Caco-2 (cell line): ENCODE measurements around the gene HDGFL2. TPM values are rescaled to one million over a fixed set of nuclear protein-coding genes. Genes with fewer than 3 reads are reported as not detected.
"Not testable (repeated sequence)": the region's sequence is repeated elsewhere in the genome, so short reads cannot be mapped to it uniquely, and the experiment has no call there.

ENCODE experiments used
- BruUV-seq: library from RNA; stranded (reverse); fragments of 400-500 nt; replicated peaks from 2 replicates; lab custom pipeline; 2021; lab: Mats Ljungman, UMichigan
- CTCF ChIA-PET: fragments of 300-600 bp; sonication (Branson Sonifier 250); formaldehyde crosslinking; loops from one replicate; lab custom pipeline; 2022; ENCODE audit warnings: antibody characterized with exemption; lab: Charles Lee
- POLR2A ChIA-PET: fragments of 300-600 bp; sonication (Branson Sonifier 250); formaldehyde crosslinking; loops from one replicate; lab custom pipeline; 2022; ENCODE audit warnings: antibody characterized with exemption; lab: Charles Lee
- DNase-seq, 2 experiments: peaks; one replicate each; pipeline versions ENCODE4 v3.0.0 to v3.0.0-alpha.2; 2020 to 2022
- H3K27me3 ChIP-seq: replicated peaks from 2 replicates; pipeline ENCODE4 v1.6.0; 2011; ENCODE audit warnings: low read length; ENCODE audit not compliant: control insufficient read depth, insufficient read depth
- H3K36me3 ChIP-seq: 2 replicates; pipeline ENCODE4 v1.5.1; 2011; ENCODE audit warnings: low read length; ENCODE audit not compliant: control insufficient read depth, insufficient read depth
- H3K4me1 ChIP-seq: fragments of 250-450 bp; sonication (Bioruptor Pico); 2 replicates; pipeline ENCODE4 v1.5.1; 2020; ENCODE audit warnings: mild to moderate bottlenecking
- H3K4me3 ChIP-seq: 2 replicates; pipeline ENCODE4 v1.5.1; 2011; ENCODE audit warnings: low read depth, mild to moderate bottlenecking, control low read depth, low read length
- H3K9me3 ChIP-seq: fragments of 250-450 bp; sonication (Bioruptor Pico); 2 replicates; pipeline ENCODE4 v1.5.1; 2020; ENCODE audit warnings: mild to moderate bottlenecking, moderate library complexity
- H3K27ac Mint-ChIP-seq: one replicate; pipeline ENCODE4 v1.8.0; 2022; ENCODE audit warnings: mixed read lengths; ENCODE audit not compliant: unreplicated experiment
- H3K27me3 Mint-ChIP-seq: one replicate; pipeline ENCODE4 v1.8.0; 2022; ENCODE audit warnings: mixed read lengths; ENCODE audit not compliant: insufficient read depth, unreplicated experiment
- H3K36me3 Mint-ChIP-seq: one replicate; pipeline ENCODE4 v1.8.0; 2022; ENCODE audit warnings: mild to moderate bottlenecking, mixed read lengths; ENCODE audit not compliant: insufficient read depth, unreplicated experiment
- H3K4me1 Mint-ChIP-seq: one replicate; pipeline ENCODE4 v1.8.0; 2022; ENCODE audit warnings: low read depth, mixed read lengths; ENCODE audit not compliant: unreplicated experiment
- H3K4me3 Mint-ChIP-seq: one replicate; pipeline ENCODE4 v1.8.0; 2022; ENCODE audit warnings: mild to moderate bottlenecking, moderate library complexity, mixed read lengths; ENCODE audit not compliant: unreplicated experiment
- H3K9me3 Mint-ChIP-seq: one replicate; pipeline ENCODE4 v1.8.0; 2022; ENCODE audit warnings: mixed read lengths; ENCODE audit not compliant: unreplicated experiment
- intact Hi-C: fragments of 100-400 bp; cut with micrococcal nuclease; formaldehyde crosslinking; loops from one replicate; pipeline ENCODE4 v1.10.0; 2022; ENCODE audit not compliant: unreplicated experiment
- total RNA-seq: library from RNA; stranded (reverse); gene quantifications from 2 replicates; pipeline ENCODE4 v1.2.3, GENCODE V29; 2022
- TF ChIP-seq, protein P1 (sequence below), 2 experiments: fragments of 200-600 bp in 1 of 2; IDR thresholded peaks; 1 replicate in 1 of 2; 2 replicates in 1 of 2; pipeline versions ENCODE4 v1.5.1 to v1.8.0; 2011 to 2022; ENCODE audit warnings: antibody characterized with exemption in 1 of 2, control low read depth in 1 of 2, inconsistent platforms in 1 of 2, low read depth in 1 of 2, low read length in 1 of 2, mild to moderate bottlenecking in 1 of 2, moderate library complexity in 1 of 2; ENCODE audit not compliant: insufficient read depth in 1 of 2, severe bottlenecking in 1 of 2, unreplicated experiment in 1 of 2

The HDGFL2 gene
- total RNA-seq, 1 experiment from 2014 or later = 70.8 TPM

DNA sequence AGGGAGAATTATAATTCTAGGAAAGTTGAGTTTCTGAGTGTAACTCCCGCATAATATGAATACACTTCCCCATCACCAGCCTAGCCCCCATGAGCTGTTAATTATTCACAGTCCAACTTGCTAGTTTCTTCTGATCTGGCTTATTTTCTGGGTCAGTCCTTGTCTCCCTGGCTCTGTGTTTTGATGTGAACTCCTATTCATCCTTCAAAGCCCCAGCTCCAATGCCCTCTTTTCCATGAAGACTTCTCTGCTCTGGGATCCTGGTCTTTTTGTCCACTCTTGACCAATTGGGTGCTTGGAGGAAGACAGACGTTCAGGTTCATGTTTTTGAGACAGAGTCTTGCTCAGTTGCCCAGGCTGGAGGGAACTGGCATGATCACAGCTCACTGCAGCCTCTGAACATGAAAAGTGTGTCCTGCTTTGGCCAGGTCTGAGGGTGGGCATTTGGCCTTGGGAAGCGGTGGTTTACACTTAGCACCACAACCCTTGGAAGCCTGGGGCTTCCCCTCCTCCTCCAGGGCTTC is 67.1 kb downstream of the HDGFL2 start:
- Mint-ChIP-seq H3K27me3 (no peaks in the 10 kb centered on the region), H3K4me3 (no peak overlapping the region), H3K27ac (no peak overlapping the region), H3K4me1 (no peaks in the 10 kb centered on the region), H3K36me3 (no peaks in the 10 kb centered on the region), H3K9me3 (no peaks in the 10 kb centered on the region)
- no peak for DNase-seq
- H3K27me3 ChIP-seq = no peaks in the 10 kb centered on the region
- H3K36me3 ChIP-seq = no peaks in the 10 kb centered on the region
- H3K4me1 ChIP-seq = peaks cover 10% of the 10 kb centered on the region
- TF ChIP-seq, protein P1, sequence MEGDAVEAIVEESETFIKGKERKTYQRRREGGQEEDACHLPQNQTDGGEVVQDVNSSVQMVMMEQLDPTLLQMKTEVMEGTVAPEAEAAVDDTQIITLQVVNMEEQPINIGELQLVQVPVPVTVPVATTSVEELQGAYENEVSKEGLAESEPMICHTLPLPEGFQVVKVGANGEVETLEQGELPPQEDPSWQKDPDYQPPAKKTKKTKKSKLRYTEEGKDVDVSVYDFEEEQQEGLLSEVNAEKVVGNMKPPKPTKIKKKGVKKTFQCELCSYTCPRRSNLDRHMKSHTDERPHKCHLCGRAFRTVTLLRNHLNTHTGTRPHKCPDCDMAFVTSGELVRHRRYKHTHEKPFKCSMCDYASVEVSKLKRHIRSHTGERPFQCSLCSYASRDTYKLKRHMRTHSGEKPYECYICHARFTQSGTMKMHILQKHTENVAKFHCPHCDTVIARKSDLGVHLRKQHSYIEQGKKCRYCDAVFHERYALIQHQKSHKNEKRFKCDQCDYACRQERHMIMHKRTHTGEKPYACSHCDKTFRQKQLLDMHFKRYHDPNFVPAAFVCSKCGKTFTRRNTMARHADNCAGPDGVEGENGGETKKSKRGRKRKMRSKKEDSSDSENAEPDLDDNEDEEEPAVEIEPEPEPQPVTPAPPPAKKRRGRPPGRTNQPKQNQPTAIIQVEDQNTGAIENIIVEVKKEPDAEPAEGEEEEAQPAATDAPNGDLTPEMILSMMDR (IDR thresholded peaks at IDR 0.05; ENCODE audit: insufficient read depth in 1 of 2, low read depth in 1 of 2, low read length in 1 of 2, severe bottlenecking in 1 of 2, unreplicated experiment in 1 of 2) = no peak
- H3K9me3 ChIP-seq = no peaks in the 10 kb centered on the region
- intact Hi-C loops = no loop called here
- no peak overlapping the region for H3K4me3 ChIP-seq
- POLR2A ChIA-PET = no interaction called here
- no TSS peak for BruUV-seq
- CTCF ChIA-PET = interaction anchor here (0.6 kb wide), 1 partner anchor 243 kb away, joined by 5 read pairs; no protein-coding TSS in a partner anchor

DNA sequence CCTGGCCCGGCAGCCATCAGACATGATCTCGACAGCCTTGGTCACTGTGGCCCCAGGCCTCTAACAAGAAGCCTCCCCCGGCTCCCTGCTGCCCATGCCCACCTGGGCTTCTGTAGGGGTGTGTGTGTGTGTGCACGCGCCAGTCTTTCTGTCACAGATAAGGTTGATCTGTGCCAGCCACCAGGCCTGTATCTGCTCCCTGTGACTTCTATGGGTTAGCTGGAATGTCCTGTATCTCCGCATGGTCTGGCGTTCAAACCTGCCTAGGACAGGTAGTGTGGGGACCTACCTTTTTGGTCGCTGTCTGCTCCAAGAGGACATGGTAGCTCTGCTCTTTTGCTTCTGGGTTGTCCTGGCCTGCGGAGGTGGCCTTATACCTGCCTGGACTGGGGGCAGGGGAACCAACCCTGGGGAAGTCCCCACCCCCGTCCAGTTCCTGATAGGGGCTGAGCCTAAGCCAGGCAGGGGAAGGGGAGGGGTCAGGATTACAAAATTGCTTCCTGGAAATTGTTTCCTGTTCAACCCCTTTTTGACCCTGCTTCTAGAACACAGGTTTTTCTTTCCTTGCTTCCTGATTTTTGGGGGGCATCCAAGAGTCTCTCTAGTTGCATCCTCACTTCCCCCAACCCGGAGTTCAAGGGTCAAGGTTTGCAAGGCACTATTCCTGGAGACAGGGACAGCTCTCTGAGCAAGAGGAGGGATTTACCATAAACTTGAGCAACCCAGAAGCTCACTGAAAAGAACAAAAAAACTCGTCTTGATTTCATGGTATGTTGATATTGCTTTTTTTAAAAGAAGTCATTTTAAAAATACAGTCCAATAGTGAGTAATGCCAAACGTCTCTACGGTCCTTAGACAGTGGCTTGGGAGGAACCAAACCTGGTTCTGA is 67.8 kb downstream of the HDGFL2 start, which contains the start of gene LRG1:
TSS of gene LRG1 (minus strand) at position 344 of the 889 bp plus-strand sequence. CDS start at position 321, 23 bp downstream.
- no peak within 1 kb of the TSS for H3K4me3 ChIP-seq
- no peaks in the 10 kb centered on the region for H3K36me3 Mint-ChIP-seq
- peaks cover 10% of the 10 kb centered on the region for H3K4me1 ChIP-seq
- DNase-seq = peak in 1 of 2 experiments; percentile 39
- no peak within 1 kb of the TSS for H3K27ac Mint-ChIP-seq
- intact Hi-C loops = no loop called here
- no TSS peak for BruUV-seq
- no peaks in the 10 kb centered on the region for H3K9me3 Mint-ChIP-seq
- TF ChIP-seq, protein P1 (IDR thresholded peaks at IDR 0.05; ENCODE audit: insufficient read depth in 1 of 2, low read depth in 1 of 2, low read length in 1 of 2, severe bottlenecking in 1 of 2, unreplicated experiment in 1 of 2) = no peak
- CTCF ChIA-PET = interaction anchor here (0.6 kb wide), 1 partner anchor 15 kb away, joined by 4 read pairs; no protein-coding TSS in a partner anchor
- H3K27me3 ChIP-seq = no peaks in the 10 kb centered on the region
- no peaks in the 10 kb centered on the region for H3K36me3 ChIP-seq
- no peaks in the 10 kb centered on the region for H3K9me3 ChIP-seq
- H3K4me1 Mint-ChIP-seq = no peaks in the 10 kb centered on the region
- no peak within 1 kb of the TSS for H3K4me3 Mint-ChIP-seq
- POLR2A ChIA-PET = no interaction called here
- H3K27me3 Mint-ChIP-seq = no peaks in the 10 kb centered on the region

DNA sequence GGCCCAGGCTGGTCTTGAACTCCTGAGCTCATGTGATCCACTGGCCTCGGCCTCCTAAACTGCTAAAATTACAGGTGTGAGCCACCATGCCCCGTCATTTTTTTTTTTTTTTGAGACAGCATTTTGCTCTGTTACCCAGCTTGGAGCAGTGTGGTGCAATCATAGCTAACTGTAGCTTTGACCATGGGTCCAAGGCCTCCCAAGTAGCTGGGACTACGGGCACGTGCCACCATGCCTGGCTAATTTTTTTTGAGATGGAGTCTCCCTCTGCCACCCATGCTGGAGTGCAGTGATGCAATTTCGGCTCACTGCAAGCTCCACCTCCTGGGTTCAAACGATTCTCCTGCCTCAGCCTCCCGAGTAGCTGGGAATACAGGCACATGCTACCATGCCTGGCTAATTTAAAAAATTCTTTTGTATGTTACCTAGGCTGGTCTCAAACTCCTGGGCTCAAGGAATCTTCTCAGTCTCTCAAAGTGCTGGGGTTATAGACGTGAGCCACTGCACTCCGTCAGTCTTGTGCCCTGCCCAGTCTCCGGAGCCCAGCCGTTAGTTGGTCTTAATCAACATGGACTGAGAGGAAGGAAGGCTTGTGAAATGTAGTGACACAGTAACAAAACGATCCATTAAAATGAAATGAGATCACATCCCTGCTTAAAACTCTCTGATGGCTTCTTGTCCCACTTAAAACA is 69.2 kb downstream of the HDGFL2 start:
- no peaks in the 10 kb centered on the region for H3K27me3 ChIP-seq
- Mint-ChIP-seq H3K9me3 (no peaks in the 10 kb centered on the region), H3K27ac (no peak overlapping the region), H3K4me1 (no peaks in the 10 kb centered on the region), H3K4me3 (no peak overlapping the region), H3K27me3 (no peaks in the 10 kb centered on the region), H3K36me3 (no peaks in the 10 kb centered on the region)
- H3K4me1 ChIP-seq = peaks cover 6% of the 10 kb centered on the region; the same call in 1 of the 2 replicates
- no TSS peak for BruUV-seq
- CTCF ChIA-PET = interaction anchor here (0.7 kb wide), 1 partner anchor 165 kb away, joined by 3 read pairs; no protein-coding TSS in a partner anchor
- POLR2A ChIA-PET = no interaction called here
- H3K9me3 ChIP-seq = no peaks in the 10 kb centered on the region
- H3K36me3 ChIP-seq = no peaks in the 10 kb centered on the region
- intact Hi-C loops = no loop called here
- TF ChIP-seq, protein P1 (IDR thresholded peaks at IDR 0.05; ENCODE audit: insufficient read depth in 1 of 2, low read depth in 1 of 2, low read length in 1 of 2, severe bottlenecking in 1 of 2, unreplicated experiment in 1 of 2) = no peak
- no peak for DNase-seq
- no peak overlapping the region for H3K4me3 ChIP-seq

DNA sequence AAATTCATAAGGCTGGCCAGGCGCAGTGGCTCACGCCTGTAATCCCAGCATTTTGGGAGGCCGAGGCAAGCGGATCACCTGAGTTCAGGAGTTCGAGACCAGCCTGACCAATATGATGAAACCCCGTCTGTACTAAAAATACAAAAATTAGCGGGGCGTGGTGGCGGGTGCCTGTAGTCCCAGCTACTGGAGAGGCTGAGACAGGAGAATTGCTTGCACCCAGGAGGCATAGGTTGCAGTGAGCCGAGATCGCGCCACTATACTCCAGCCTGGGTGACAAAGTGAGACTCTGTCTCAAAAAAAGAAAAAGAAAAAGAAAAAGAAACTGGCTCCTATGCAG is 69.7 kb downstream of the HDGFL2 start:
- H3K27me3 Mint-ChIP-seq, BruUV-seq, H3K4me1 ChIP-seq, CTCF ChIA-PET, H3K9me3 ChIP-seq, DNase-seq, H3K4me1 Mint-ChIP-seq, H3K27ac Mint-ChIP-seq, H3K36me3 ChIP-seq, POLR2A ChIA-PET, H3K9me3 Mint-ChIP-seq, H3K27me3 ChIP-seq, H3K36me3 Mint-ChIP-seq, H3K4me3 ChIP-seq, intact Hi-C loops, H3K4me3 Mint-ChIP-seq: not testable (repeated sequence)
